Activated CD4-positive, alpha-beta T cell treated with anti-CD3 and anti-CD28 coated beads for 36 hours (primary cell): ENCODE results near the gene NFILZ. TPM values are rescaled to one million over a fixed set of nuclear protein-coding genes. Genes with fewer than 3 reads are reported as not detected.
A peak's percentile ranks its signal among the peaks of the same experiment; 100 is the strongest.

ENCODE experiments used
- ATAC-seq: fragments of 200-7000 bp; cut with Tn5 transposase; one replicate; pipeline ENCODE4 v1.10.0; 2021; ENCODE audit warnings: mild to moderate bottlenecking, moderate library complexity
- CTCF ChIA-PET: fragments of 350-600 bp; sonication (Branson Sonifier 250); formaldehyde crosslinking; loops from one replicate; lab custom pipeline; 2021; ENCODE audit warnings: antibody characterized with exemption; lab: Charles Lee
- POLR2A ChIA-PET: fragments of 350-600 bp; sonication (Branson Sonifier 250); formaldehyde crosslinking; loops from one replicate; lab custom pipeline; 2021; ENCODE audit warnings: antibody characterized with exemption, inconsistent platforms; lab: Charles Lee
- DNase-seq: peaks from one replicate; pipeline ENCODE4 v3.0.0-alpha.2; 2020
- H3K27ac Mint-ChIP-seq: one replicate; pipeline ENCODE4 v1.8.0; 2021; ENCODE audit warnings: mixed read lengths
- H3K27me3 Mint-ChIP-seq: one replicate; pipeline ENCODE4 v1.8.0; 2021; ENCODE audit warnings: mixed read lengths
- H3K36me3 Mint-ChIP-seq: one replicate; pipeline ENCODE4 v1.8.0; 2021; ENCODE audit warnings: low read depth, mixed read lengths
- H3K4me1 Mint-ChIP-seq: one replicate; pipeline ENCODE4 v1.8.0; 2021; ENCODE audit warnings: mixed read lengths
- H3K4me3 Mint-ChIP-seq: one replicate; pipeline ENCODE4 v1.8.0; 2021; ENCODE audit warnings: mild to moderate bottlenecking, moderate library complexity, mixed read lengths
- H3K9me3 Mint-ChIP-seq: one replicate; pipeline ENCODE4 v1.8.0; 2021; ENCODE audit warnings: low read depth, mixed read lengths
- intact Hi-C, 2 experiments: fragments of 100-400 bp; cut with DNase I in 1 of 2; cut with micrococcal nuclease in 1 of 2; formaldehyde crosslinking; loops; one replicate each; pipeline versions ENCODE4 v1.14.2 to v1.15.1; 2022 to 2024; cut with DNase I, micrococcal nuclease
- total RNA-seq, 2 experiments: library from RNA; stranded (reverse); gene quantifications; one replicate each; pipeline ENCODE4 v1.2.3, GENCODE V29; 2021

The NFILZ gene
- total RNA-seq, 2 experiments from 2014 or later = not detected

- peaks cover 3% of the 10 kb centered on the region for H3K4me1 Mint-ChIP-seq
- peaks cover 9% of the 10 kb centered on the region for H3K27me3 Mint-ChIP-seq
- CTCF ChIA-PET = interaction anchor here (1.0 to 2.3 kb wide), 6 partner anchors 11 to 165 kb away, joined by 3 to 14 read pairs (median 7); partner anchors contain the start of gene NFILZ
- H3K36me3 Mint-ChIP-seq = no peaks in the 10 kb centered on the region
- no peak overlapping the region for H3K27ac Mint-ChIP-seq
- POLR2A ChIA-PET = no interaction called here
- no peak overlapping the region for H3K4me3 Mint-ChIP-seq
- H3K9me3 Mint-ChIP-seq = peaks cover 6% of the 10 kb centered on the region
- DNase-seq (no peak), ATAC-seq (no peak)
- intact Hi-C loops = loop anchor here in 1 of 2 experiments (1.0 kb wide), 2 partner anchors 62 to 229 kb away; partner anchors contain the start of gene MARCHF2
These were observed 12.1 kb downstream of the NFILZ start for GRCh38 chr19:8642561-8642960.

- intact Hi-C loops = no loop called here
These were observed 13.6 kb downstream of the NFILZ start for GRCh38 chr19:8643860-8644653.

GRCh38 chr19:8648240-8648639 lies 17.8 kb downstream of the NFILZ start:
- no peak overlapping the region for H3K4me3 Mint-ChIP-seq
- H3K27ac Mint-ChIP-seq = no peak overlapping the region
- POLR2A ChIA-PET = no interaction called here
- CTCF ChIA-PET = no interaction called here
- no peaks in the 10 kb centered on the region for H3K36me3 Mint-ChIP-seq
- H3K4me1 Mint-ChIP-seq = no peaks in the 10 kb centered on the region
- ATAC-seq (no peak), DNase-seq (no peak)
- peaks cover 3% of the 10 kb centered on the region for H3K27me3 Mint-ChIP-seq
- intact Hi-C loops = no loop called here
- H3K9me3 Mint-ChIP-seq = no peaks in the 10 kb centered on the region

More at GRCh38 chr19:8643860-8644653, 13.6 kb downstream of the NFILZ start:
- ChIA-PET CTCF (interaction anchor here (0.8 kb wide), 1 partner anchor 28 kb away, joined by 4 read pairs; no protein-coding TSS in a partner anchor), POLR2A (no interaction called here)
- ATAC-seq = no peak
- peaks cover 6% of the 10 kb centered on the region for H3K9me3 Mint-ChIP-seq
- no peak for DNase-seq
- no peak overlapping the region for H3K4me3 Mint-ChIP-seq
- H3K27ac Mint-ChIP-seq = no peak overlapping the region
- no peaks in the 10 kb centered on the region for H3K36me3 Mint-ChIP-seq
- H3K27me3 Mint-ChIP-seq = peaks cover 7% of the 10 kb centered on the region
- H3K4me1 Mint-ChIP-seq = no peaks in the 10 kb centered on the region

GRCh38 chr19:8654591-8655339 lies 24.3 kb downstream of the NFILZ start:
- Mint-ChIP-seq H3K4me1 (peaks cover 9% of the 10 kb centered on the region), H3K4me3 (peak overlapping the region; percentile 27), H3K36me3 (no peaks in the 10 kb centered on the region), H3K9me3 (no peaks in the 10 kb centered on the region), H3K27me3 (no peaks in the 10 kb centered on the region), H3K27ac (no peak overlapping the region)
- POLR2A ChIA-PET = no interaction called here
- DNase-seq (peak; percentile 81), ATAC-seq (peak; percentile 75)
- intact Hi-C loops = loop anchor here (1.0 to 5.0 kb wide), 4 partner anchors 40 to 426 kb away; partner anchors contain the start of genes MBD3L1 (in 1 of the 2) and ZNF558 (in 1 of the 2)
- CTCF ChIA-PET = interaction anchor here (0.6 to 4.1 kb wide), 15 partner anchors 9 to 60 kb away, joined by 3 to 43 read pairs (median 4); no protein-coding TSS in a partner anchor

GRCh38 chr19:8655340-8655709 lies 24.9 kb downstream of the NFILZ start:
- no peaks in the 10 kb centered on the region for H3K27me3 Mint-ChIP-seq
- POLR2A ChIA-PET = no interaction called here

GRCh38 chr19:8657869-8658268 lies 27.4 kb downstream of the NFILZ start:
- Mint-ChIP-seq H3K27ac (peak overlapping the region; percentile 51), H3K27me3 (no peaks in the 10 kb centered on the region), H3K4me3 (no peak overlapping the region), H3K36me3 (no peaks in the 10 kb centered on the region), H3K4me1 (peaks cover 9% of the 10 kb centered on the region), H3K9me3 (no peaks in the 10 kb centered on the region)
- intact Hi-C loops = no loop called here
- no peak for DNase-seq
- POLR2A ChIA-PET = no interaction called here
- no peak for ATAC-seq
- CTCF ChIA-PET = interaction anchor here (0.5 to 1.6 kb wide), 3 partner anchors 29 to 522 kb away, joined by 3 to 6 read pairs (median 5); no protein-coding TSS in a partner anchor

More at GRCh38 chr19:8655340-8655709, 24.9 kb downstream of the NFILZ start:
- Mint-ChIP-seq H3K9me3 (no peaks in the 10 kb centered on the region), H3K4me3 (no peak overlapping the region), H3K4me1 (peaks cover 9% of the 10 kb centered on the region), H3K36me3 (no peaks in the 10 kb centered on the region), H3K27ac (no peak overlapping the region)
- ATAC-seq (peak; percentile 59), DNase-seq (peak; percentile 54)
- CTCF ChIA-PET = interaction anchor here (0.6 to 4.1 kb wide), 10 partner anchors 9 to 43 kb away, joined by 3 to 43 read pairs (median 6); no protein-coding TSS in a partner anchor
- intact Hi-C loops = no loop called here

- CTCF ChIA-PET = no interaction called here
- Mint-ChIP-seq H3K36me3 (no peaks in the 10 kb centered on the region), H3K9me3 (no peaks in the 10 kb centered on the region), H3K4me3 (no peak overlapping the region), H3K27ac (no peak overlapping the region), H3K4me1 (peaks cover 18% of the 10 kb centered on the region), H3K27me3 (no peaks in the 10 kb centered on the region)
- DNase-seq = no peak
- ATAC-seq = no peak
- intact Hi-C loops = no loop called here
- POLR2A ChIA-PET = no interaction called here
These were observed 29.5 kb downstream of the NFILZ start for GRCh38 chr19:8659905-8660304.

- no peak overlapping the region for H3K4me3 Mint-ChIP-seq
- H3K4me1 Mint-ChIP-seq = peaks cover 29% of the 10 kb centered on the region
- H3K27ac Mint-ChIP-seq = no peak overlapping the region
- ChIA-PET POLR2A (no interaction called here), CTCF (no interaction called here)
- H3K9me3 Mint-ChIP-seq = no peaks in the 10 kb centered on the region
- no peaks in the 10 kb centered on the region for H3K36me3 Mint-ChIP-seq
- no peaks in the 10 kb centered on the region for H3K27me3 Mint-ChIP-seq
- DNase-seq = no peak
- intact Hi-C loops = no loop called here
- no peak for ATAC-seq
These were observed 31.8 kb downstream of the NFILZ start for GRCh38 chr19:8662263-8662662.

GRCh38 chr19:8663920-8664670 lies 33.7 kb downstream of the NFILZ start:
- peak; percentile 50 for ATAC-seq

GRCh38 chr19:8664671-8665057 lies 34.2 kb downstream of the NFILZ start:
- Mint-ChIP-seq H3K36me3 (no peaks in the 10 kb centered on the region), H3K4me1 (peaks cover 35% of the 10 kb centered on the region), H3K27me3 (no peaks in the 10 kb centered on the region), H3K27ac (no peak overlapping the region), H3K4me3 (no peak overlapping the region), H3K9me3 (no peaks in the 10 kb centered on the region)
- no peak for ATAC-seq
- no peak for DNase-seq
- intact Hi-C loops = no loop called here
- ChIA-PET POLR2A (no interaction called here), CTCF (interaction anchor here (0.7 to 2.0 kb wide), 3 partner anchors 11 to 307 kb away, joined by 3 to 7 read pairs (median 7); no protein-coding TSS in a partner anchor)

More at GRCh38 chr19:8663920-8664670, 33.7 kb downstream of the NFILZ start:
- H3K36me3 Mint-ChIP-seq = no peaks in the 10 kb centered on the region
- ChIA-PET CTCF (interaction anchor here (0.7 to 2.0 kb wide), 3 partner anchors 10 to 307 kb away, joined by 3 to 7 read pairs (median 7); no protein-coding TSS in a partner anchor), POLR2A (no interaction called here)
- H3K9me3 Mint-ChIP-seq = no peaks in the 10 kb centered on the region
- DNase-seq = peak; percentile 69
- H3K27ac Mint-ChIP-seq = peak overlapping the region; percentile 20
- intact Hi-C loops = no loop called here
- H3K4me3 Mint-ChIP-seq = no peak overlapping the region
- H3K27me3 Mint-ChIP-seq = no peaks in the 10 kb centered on the region
- peaks cover 35% of the 10 kb centered on the region for H3K4me1 Mint-ChIP-seq
